Measurements from ENCODE around the gene USP21.

- TF ChIP-seq CTCF (IDR thresholded peaks at IDR 0.05) = no peak
- no peak for TF ChIP-seq REST (IDR thresholded peaks at IDR 0.05; ENCODE audit: insufficient read depth in 1 of 2, low read depth in 2 of 2, low read length in 1 of 2)
- no peak for TF ChIP-seq TCF7L2 (IDR thresholded peaks at IDR 0.05; ENCODE audit: low read depth, low read length)
- TF ChIP-seq POLR2AphosphoS5 (IDR thresholded peaks at IDR 0.05; ENCODE audit: low read depth, low read length) = no peak; the same call in none of the 2 replicates
These were observed 26.7 kb upstream of the USP21 start, which contains the start of gene DEDD for GRCh38 chr1:161132410-161133219.

All from Panc1 (cell line).